HepG2 (cell line): ENCODE measurements around the gene UGT1A3. TPM values are rescaled to one million over a fixed set of nuclear protein-coding genes. Genes with fewer than 3 reads are reported as not detected.

Source experiments
- ATAC-seq: fragments of 200-7000 bp; cut with Tn5 transposase; 3 replicates; pipeline ENCODE4 v1.9.1; 2020; ENCODE audit warnings: mild to moderate bottlenecking, moderate library complexity
- BruUV-seq: library from RNA; stranded (reverse); fragments of 400-500 nt; replicated peaks from 2 replicates; lab custom pipeline; 2021; lab: Mats Ljungman, UMichigan
- CTCF ChIA-PET: fragments of 300-600 bp; formaldehyde crosslinking; extraction: SDS; loops from one replicate; lab custom pipeline; 2021; ENCODE audit warnings: low total read pairs, inconsistent platforms, low intra/inter-chr PET ratio; lab: Yijun Ruan, JAX
- POLR2A ChIA-PET: fragments of 350-600 bp; sonication (Branson Sonifier 250); formaldehyde crosslinking; loops from one replicate; lab custom pipeline; 2020; ENCODE audit warnings: antibody characterized with exemption, inconsistent platforms; lab: Yijun Ruan, JAX
- DNase-seq: peaks from one replicate; pipeline ENCODE4 v3.0.0-alpha.2; 2015; ENCODE audit warnings: low spot score
- FAIRE-seq: peaks from 3 replicates; lab custom pipeline; 2011; peaks lifted over from hg19 to GRCh38; lab: Jason Lieb, UNC
- H2AFZ ChIP-seq: one replicate; pipeline ENCODE4 v1.6.1; 2011; ENCODE audit warnings: low read length, inconsistent platforms
- H3K27ac ChIP-seq: fragments of 300-600 bp; 3 replicates; pipeline ENCODE4 v1.8.0; 2011; ENCODE audit warnings: mixed run types, mild to moderate bottlenecking, mixed read lengths, low read length, inconsistent platforms; ENCODE audit not compliant: insufficient read depth; ENCODE audit errors: extremely low read length
- H3K27me3 ChIP-seq, 2 experiments: fragments of 200-600 bp in 1 of 2; 2 replicates in 1 of 2; 3 replicates in 1 of 2; pipeline versions ENCODE4 v1.6.0 to v1.8.0; 2011; ENCODE audit warnings: low read length in 2 of 2, mild to moderate bottlenecking in 2 of 2, moderate library complexity in 2 of 2, inconsistent platforms in 1 of 2; ENCODE audit not compliant: insufficient read depth in 2 of 2, control insufficient read depth in 1 of 2
- H3K36me3 ChIP-seq, 2 experiments: fragments of 200-600 bp in 1 of 2; replicated peaks in 1 of 2; 2 replicates in 1 of 2; 3 replicates in 1 of 2; pipeline versions ENCODE4 v1.5.1 to v1.8.0; 2011; ENCODE audit warnings: low read length in 2 of 2, inconsistent platforms in 1 of 2; ENCODE audit not compliant: insufficient read depth in 2 of 2, control insufficient read depth in 1 of 2
- H3K4me1 ChIP-seq: 2 replicates; pipeline ENCODE4 v1.5.1; 2012; ENCODE audit warnings: low read length, inconsistent platforms; ENCODE audit not compliant: insufficient read depth
- H3K4me2 ChIP-seq: 2 replicates; pipeline ENCODE4 v1.6.0; 2011; ENCODE audit warnings: low read depth, low read length, inconsistent platforms
- H3K4me3 ChIP-seq, 3 experiments: fragments of 200-600 bp in 1 of 3; sonication (generic), shearing (Covaris generic) in 1 of 3; replicated peaks in 1 of 3; 2 replicates each; pipeline ENCODE4 v1.5.1; 2011 to 2016; ENCODE audit warnings: low read length in 3 of 3, inconsistent platforms in 2 of 3, low read depth in 2 of 3, mild to moderate bottlenecking in 2 of 3, control low read depth in 1 of 3, mixed read lengths in 1 of 3; ENCODE audit not compliant: insufficient read depth in 1 of 3
- H3K79me2 ChIP-seq: one replicate; pipeline ENCODE4 v1.6.1; 2011; ENCODE audit warnings: low read length, inconsistent platforms; ENCODE audit not compliant: insufficient read depth
- H3K9ac ChIP-seq: 2 replicates; pipeline ENCODE4 v1.6.0; 2011; ENCODE audit warnings: mild to moderate bottlenecking, low read depth, low read length, inconsistent platforms; ENCODE audit not compliant: insufficient read depth
- H3K9me3 ChIP-seq: 2 replicates; pipeline ENCODE4 v1.5.1; 2012; ENCODE audit warnings: mild to moderate bottlenecking, low read length
- H4K20me1 ChIP-seq: 2 replicates; pipeline ENCODE4 v1.6.0; 2011; ENCODE audit warnings: inconsistent platforms, mild to moderate bottlenecking, low read length, moderate library complexity; ENCODE audit not compliant: insufficient read depth
- HBP1 ChIP-seq: IDR thresholded peaks from 2 replicates; pipeline ENCODE4 v1.6.1; 2016; ENCODE audit warnings: low read depth, control low read depth
- KAT2B ChIP-seq: fragments of 150-350 bp; IDR thresholded peaks from 2 replicates; pipeline ENCODE4 v1.6.1; 2014; ENCODE audit warnings: low read depth, low read length, borderline replicate concordance
- KDM4B ChIP-seq: sonication (generic); formaldehyde crosslinking; IDR thresholded peaks from 2 replicates; pipeline ENCODE4 v1.4.0; 2020; ENCODE audit warnings: missing genetic modification reagents
- KMT2B ChIP-seq: IDR thresholded peaks from 2 replicates; pipeline ENCODE4 v1.6.1; 2016; ENCODE audit warnings: missing genetic modification reagents, missing compliant biosample characterization
- PAX8 ChIP-seq: sonication (generic); formaldehyde crosslinking; IDR thresholded peaks from 2 replicates; pipeline ENCODE4 v1.8.0; 2022; ENCODE audit warnings: mild to moderate bottlenecking, missing genetic modification reagents, borderline replicate concordance
- SRSF1 ChIP-seq: fragments of 200-400 bp; formaldehyde crosslinking; optimal IDR thresholded peaks from 2 replicates; pipeline ENCODE3; 2017; ENCODE audit warnings: mild to moderate bottlenecking, low read depth, low read length, moderate library complexity
- TBX2 ChIP-seq: sonication (generic); formaldehyde crosslinking; IDR thresholded peaks from 2 replicates; pipeline ENCODE4 v1.5.0; 2020; ENCODE audit warnings: missing genetic modification reagents, mild to moderate bottlenecking, borderline replicate concordance
- TCF7 ChIP-seq: sonication (generic); IDR thresholded peaks from 2 replicates; pipeline ENCODE4 v1.6.1; 2016; ENCODE audit warnings: antibody characterized with exemption, low read depth
- ZBTB21 ChIP-seq: sonication (generic); formaldehyde crosslinking; IDR thresholded peaks from 2 replicates; pipeline ENCODE4 v1.4.0; 2020; ENCODE audit warnings: missing genetic modification reagents
- ZNF225 ChIP-seq: sonication (generic); formaldehyde crosslinking; IDR thresholded peaks from 2 replicates; pipeline ENCODE4 v1.4.0; 2020; ENCODE audit warnings: mild to moderate bottlenecking, missing genetic modification reagents
- ZNF703 ChIP-seq: sonication (generic); formaldehyde crosslinking; IDR thresholded peaks from 2 replicates; pipeline ENCODE4 v1.5.1; 2020; ENCODE audit warnings: missing genetic modification reagents, mild to moderate bottlenecking, moderate library complexity, borderline replicate concordance
- ZNF883 ChIP-seq: sonication (generic); formaldehyde crosslinking; IDR thresholded peaks from 2 replicates; pipeline ENCODE4 v1.5.1; 2020; ENCODE audit warnings: mild to moderate bottlenecking, missing genetic modification reagents; ENCODE audit errors: not compliant biosample characterization
- WGBS: methylation state at CpG from one replicate; pipeline ENCODE4 v1.1.6; 2017; ENCODE audit warnings: low lambda C conversion rate; 5-methylcytosine and 5-hydroxymethylcytosine counted together
- in situ Hi-C: cut with HindIII; loops from 2 replicates; pipeline ENCODE4 v1.10.0; 2017; ENCODE audit warnings: low pct_unique_long_range_greater_than_20kb; ENCODE audit not compliant: extremely low pct_ligation_motif_present
- intact Hi-C: fragments of 100-400 bp; cut with micrococcal nuclease; formaldehyde crosslinking; loops from one replicate; pipeline ENCODE4 v1.10.0; 2022; ENCODE audit not compliant: unreplicated experiment
- polyA plus RNA-seq, 8 experiments: library from polyadenylated mRNA; depleted of rRNA in 3 of 8; stranded (reverse) in 7 of 8; unstranded in 1 of 8; fragments of >200 nt; fragmentation: Illumina TruSeq in 4 of 8; extraction: Trizol in 4 of 8; gene quantifications; 2 replicates each; pipeline versions ENCODE4 v1.2.1 to v1.2.3, GENCODE V29; 2011 to 2016; ENCODE audit warnings: low read depth in 4 of 8, missing spikeins in 1 of 8, mixed read lengths in 1 of 8; ENCODE audit not compliant: insufficient read depth in 1 of 8
- total RNA-seq, 5 experiments: library from RNA; depleted of rRNA; stranded (reverse); fragments of >200 nt; fragmentation: Illumina TruSeq; extraction: Trizol; gene quantifications; 2 replicates each; pipeline ENCODE4 v1.2.3, GENCODE V29; 2016; ENCODE audit warnings: low read depth in 1 of 5

Gene UGT1A3
- total and polyA plus RNA-seq, 2 of the 13 experiments (the other 11 are each of a cell fraction or from before 2014, with no cell fraction given): not detected

- TF ChIP-seq ZNF703 (CRISPR knock-in tag): no peak
- no peak for TF ChIP-seq KMT2B
These were observed 48.3 kb upstream of the UGT1A3 start (continued) for GRCh38 chr2:233680361-233681045.

GRCh38 chr2:233681521-233682099 is 47.2 kb upstream of the UGT1A3 start, which contains the start of gene UGT1A7:
Gene UGT1A7 (plus strand): TSS chr2:233681901. CDS start chr2:233681938, 37 bp downstream.
- DNase-seq: no peak
- Histone ChIP-seq H3K4me1 (no peaks in the 10 kb centered on the region), H3K36me3 (no peaks in the 10 kb centered on the region), H3K27ac (no peak within 1 kb of the TSS), H2AFZ (no peak within 1 kb of the TSS), H3K4me3 (no peak within 1 kb of the TSS), H3K27me3 (no peaks in the 10 kb centered on the region), H3K9me3 (no peaks in the 10 kb centered on the region), H3K4me2 (no peak within 1 kb of the TSS), H3K9ac (no peak within 1 kb of the TSS), H3K79me2 (no peaks in the 10 kb centered on the region), H4K20me1 (no peaks in the 10 kb centered on the region)
- no peak for ATAC-seq
- BruUV-seq: no TSS peak
- in situ Hi-C loops: no loop called here
- TF ChIP-seq ZBTB21 (CRISPR knock-in tag): no peak
- no peak for TF ChIP-seq PAX8 (CRISPR knock-in tag)
- TF ChIP-seq SRSF1: no peak
- TF ChIP-seq TCF7: no peak
- TF ChIP-seq KDM4B (CRISPR knock-in tag): no peak
- no peak for TF ChIP-seq ZNF883 (CRISPR knock-in tag)
- no peak for TF ChIP-seq TBX2 (CRISPR knock-in tag)
- no peak for TF ChIP-seq KAT2B
- TF ChIP-seq HBP1: no peak
- no peak for TF ChIP-seq ZNF225 (CRISPR knock-in tag)
- ChIA-PET POLR2A (no interaction called here), CTCF (no interaction called here)
- FAIRE-seq: no peak
- WGBS: 36% methylated on average over 5 of the region's 5 CpGs
- intact Hi-C loops: no loop called here
